SU-DHL-6 (cell line): ENCODE measurements around the gene TMEM131L.

Source experiments
- H2AFZ ChIP-seq: fragments of 200-600 bp; sonication (generic); 2 replicates; pipeline ENCODE4 v1.6.1; 2014; ENCODE audit warnings: low read depth, mild to moderate bottlenecking, moderate library complexity, mixed read lengths, antibody characterized with exemption, low read length; ENCODE audit not compliant: severe bottlenecking
- H3F3A ChIP-seq: fragments of 200-600 bp; shearing (Covaris generic); 2 replicates; pipeline ENCODE4 v1.6.0; 2016; ENCODE audit warnings: antibody characterized with exemption, mild to moderate bottlenecking; ENCODE audit not compliant: insufficient read depth
- H3K27ac ChIP-seq: fragments of 200-600 bp; sonication (generic); 2 replicates; pipeline ENCODE4 v1.5.1; 2016; ENCODE audit warnings: low read depth, mild to moderate bottlenecking, low read length, moderate library complexity, mixed read lengths
- H3K27me3 ChIP-seq: fragments of 200-600 bp; sonication (generic), shearing (Covaris generic); 2 replicates; pipeline ENCODE4 v1.6.0; 2014; ENCODE audit warnings: mild to moderate bottlenecking, low read length
- H3K36me3 ChIP-seq: fragments of 200-600 bp; sonication (generic); 2 replicates; pipeline ENCODE4 v1.6.1; 2014; ENCODE audit warnings: mild to moderate bottlenecking, low read length, mixed read lengths
- H3K4me2 ChIP-seq: fragments of 300-600, 200-600 bp; shearing (Covaris generic), sonication (generic); 2 replicates; pipeline ENCODE4 v1.6.0; 2014; ENCODE audit warnings: low read length, low read depth, mild to moderate bottlenecking; ENCODE audit not compliant: poor library complexity, severe bottlenecking
- H3K4me3 ChIP-seq: fragments of 200-600 bp; sonication (generic); 2 replicates; pipeline ENCODE4 v1.5.1; 2014; ENCODE audit warnings: antibody characterized with exemption, low read length, mild to moderate bottlenecking, mixed read lengths; ENCODE audit not compliant: insufficient read depth, poor library complexity, severe bottlenecking
- H3K79me2 ChIP-seq: fragments of 200-600 bp; sonication (generic); 2 replicates; pipeline ENCODE4 v1.6.1; 2014; ENCODE audit warnings: mild to moderate bottlenecking, low read length, moderate library complexity; ENCODE audit not compliant: insufficient read depth
- H3K9ac ChIP-seq: fragments of 200-600 bp; sonication (generic); 2 replicates; pipeline ENCODE4 v1.7.0; 2014; ENCODE audit warnings: mild to moderate bottlenecking, low read length
- H3K9me2 ChIP-seq: fragments of 200-600 bp; sonication (generic); replicated peaks from 2 replicates; pipeline ENCODE4 v1.6.1; 2014; ENCODE audit warnings: low read length; ENCODE audit not compliant: insufficient read depth
- H3K9me3 ChIP-seq: fragments of 200-600 bp; sonication (generic); 2 replicates; pipeline ENCODE4 v1.6.1; 2014; ENCODE audit warnings: low read length, mixed read lengths; ENCODE audit not compliant: insufficient read depth
- H4K20me1 ChIP-seq: fragments of 200-600 bp; sonication (generic); 2 replicates; pipeline ENCODE4 v1.6.1; 2014; ENCODE audit warnings: low read depth, mild to moderate bottlenecking, antibody characterized with exemption, low read length, moderate library complexity, mixed read lengths
- CTCF ChIP-seq: fragments of 200-600 bp; sonication (generic); IDR thresholded peaks from one replicate; pipeline ENCODE4 v1.5.1; 2017; ENCODE audit warnings: antibody characterized with exemption, mild to moderate bottlenecking, low read length, moderate library complexity; ENCODE audit not compliant: insufficient read depth, poor library complexity, severe bottlenecking
- EZH2phosphoT487 ChIP-seq: fragments of 200-600 bp; sonication (generic), shearing (Covaris generic); conservative IDR thresholded peaks from 2 replicates; pipeline ENCODE4 v1.6.1; 2018; ENCODE audit warnings: mild to moderate bottlenecking, antibody characterized with exemption, low read length, moderate library complexity, mixed read lengths

TMEM131L gene

DNA sequence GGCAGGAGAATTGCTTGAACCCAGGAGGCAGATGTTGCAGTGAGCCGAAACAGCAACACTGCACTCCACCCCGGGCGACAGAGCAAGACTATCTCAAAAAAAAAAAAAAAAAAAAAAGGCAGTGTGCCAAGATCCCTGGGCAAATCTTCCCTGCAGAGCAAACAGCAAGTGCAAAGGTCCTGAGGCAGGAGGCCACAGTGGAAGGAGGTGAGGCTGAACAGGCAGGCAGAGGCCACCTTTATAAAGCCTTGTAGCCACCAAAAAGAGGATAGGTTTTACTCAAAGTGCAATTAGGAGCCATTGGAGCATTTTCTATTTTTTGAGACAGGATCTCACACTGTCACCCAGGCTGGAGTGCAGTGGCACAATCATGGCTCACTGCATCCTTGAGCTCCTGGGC is 172.8 kb downstream of the TMEM131L start:
- H3K4me3 ChIP-seq: no peak overlapping the region
- H3F3A ChIP-seq: peaks cover 67% of the 10 kb centered on the region

GRCh38 chr4:153639833-153640802 is 174.0 kb downstream of the TMEM131L start:
- Histone ChIP-seq H3K9ac (no peak overlapping the region), H3K4me3 (no peak overlapping the region), H3K9me3 (no peaks in the 10 kb centered on the region), H3K79me2 (no peaks in the 10 kb centered on the region), H3K27me3 (no peaks in the 10 kb centered on the region), H4K20me1 (no peaks in the 10 kb centered on the region), H3K27ac (peak overlapping the region; percentile 31; the same call in 1 of the 2 replicates), H3K36me3 (peaks cover 15% of the 10 kb centered on the region), H2AFZ (no peak overlapping the region), H3F3A (peaks cover 59% of the 10 kb centered on the region), H3K4me2 (no peak overlapping the region), H3K9me2 (no peaks in the 10 kb centered on the region)
- TF ChIP-seq CTCF (no peak), EZH2phosphoT487 (no peak)

More for the DNA sequence above, 172.8 kb downstream of the TMEM131L start:
- no peaks in the 10 kb centered on the region for H3K9me3 ChIP-seq
- H3K27ac ChIP-seq: no peak overlapping the region
- no peaks in the 10 kb centered on the region for H3K9me2 ChIP-seq
- no peaks in the 10 kb centered on the region for H3K27me3 ChIP-seq
- no peaks in the 10 kb centered on the region for H4K20me1 ChIP-seq
- TF ChIP-seq EZH2phosphoT487 (no peak), CTCF (no peak)
- no peaks in the 10 kb centered on the region for H3K79me2 ChIP-seq
- no peak overlapping the region for H2AFZ ChIP-seq
- H3K36me3 ChIP-seq: peaks cover 26% of the 10 kb centered on the region
- H3K9ac ChIP-seq: no peak overlapping the region
- H3K4me2 ChIP-seq: no peak overlapping the region

DNA sequence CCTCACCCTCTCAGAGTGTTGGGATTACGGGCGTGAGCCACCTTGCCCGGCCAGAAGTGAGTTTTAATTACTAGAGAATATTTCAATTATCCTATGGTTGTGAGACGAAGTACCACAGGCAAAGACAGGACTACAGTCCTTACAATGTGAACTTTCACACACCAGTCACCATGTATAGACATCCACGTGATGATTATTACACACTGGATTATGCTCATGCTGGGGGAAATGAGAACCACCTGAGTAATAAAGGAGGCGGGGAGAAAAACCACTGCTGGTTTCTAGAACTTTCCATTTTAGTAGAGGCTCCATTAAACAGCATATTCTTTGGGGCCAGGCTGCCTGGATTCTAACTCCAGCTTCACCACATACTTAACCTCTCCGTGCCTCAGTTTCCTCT is 175.4 kb downstream of the TMEM131L start:
- Histone ChIP-seq H3K4me2 (no peak overlapping the region), H3K4me3 (no peak overlapping the region), H3K27ac (no peak overlapping the region), H4K20me1 (no peaks in the 10 kb centered on the region), H3F3A (peaks cover 50% of the 10 kb centered on the region), H3K9ac (no peak overlapping the region), H3K9me2 (no peaks in the 10 kb centered on the region), H3K9me3 (no peaks in the 10 kb centered on the region), H3K79me2 (no peaks in the 10 kb centered on the region), H3K27me3 (no peaks in the 10 kb centered on the region), H2AFZ (no peak overlapping the region), H3K36me3 (peaks cover 5% of the 10 kb centered on the region)
- no peak for TF ChIP-seq EZH2phosphoT487
- no peak for TF ChIP-seq CTCF
